UCSD-AML1 (cell line): ENCODE data around the gene CD79A.

Experiments
- DNase-seq: peaks from one replicate; lab custom pipeline; 2025; ENCODE audit not compliant: unreplicated experiment; lab: John Stamatoyannopoulos, UW

Gene CD79A

GRCh38 chr19:41918095-41918494 lies 41.0 kb downstream of the CD79A start:
- DNase-seq, result no peak

- no peak for DNase-seq
Measured at GRCh38 chr19:41918653-41919244, 41.7 kb downstream of the CD79A start.

DNA sequence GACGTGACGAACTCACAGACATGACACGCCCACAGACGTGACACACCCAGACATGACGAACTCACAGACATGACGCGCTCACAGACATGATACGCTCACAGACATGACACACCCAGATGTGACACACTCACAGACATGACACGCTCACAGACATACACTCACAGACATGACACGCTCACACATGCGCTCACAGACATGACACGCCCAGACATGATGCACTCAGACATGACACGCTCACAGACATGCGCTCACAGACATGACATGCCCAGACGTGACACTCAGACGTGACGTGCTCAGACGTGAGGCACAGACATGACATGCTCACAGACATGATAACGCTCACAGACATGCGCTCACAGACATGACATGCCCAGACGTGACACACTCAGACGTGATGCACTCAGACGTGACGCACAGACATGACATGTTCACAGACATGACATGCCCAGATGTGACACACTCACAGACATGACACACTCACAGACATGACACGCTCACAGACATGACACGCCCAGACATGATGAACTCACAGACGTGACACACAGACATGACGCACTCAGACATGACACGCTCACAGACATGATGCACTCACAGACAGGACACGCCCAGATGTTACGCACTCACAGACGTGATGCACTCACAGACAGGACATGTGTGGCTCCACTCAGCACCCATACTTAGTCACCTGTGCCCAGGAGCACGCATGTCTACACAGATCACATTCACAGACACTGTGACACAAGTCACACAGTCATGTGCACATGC lies 43.1 kb downstream of the CD79A start:
- DNase-seq, result no peak

DNA sequence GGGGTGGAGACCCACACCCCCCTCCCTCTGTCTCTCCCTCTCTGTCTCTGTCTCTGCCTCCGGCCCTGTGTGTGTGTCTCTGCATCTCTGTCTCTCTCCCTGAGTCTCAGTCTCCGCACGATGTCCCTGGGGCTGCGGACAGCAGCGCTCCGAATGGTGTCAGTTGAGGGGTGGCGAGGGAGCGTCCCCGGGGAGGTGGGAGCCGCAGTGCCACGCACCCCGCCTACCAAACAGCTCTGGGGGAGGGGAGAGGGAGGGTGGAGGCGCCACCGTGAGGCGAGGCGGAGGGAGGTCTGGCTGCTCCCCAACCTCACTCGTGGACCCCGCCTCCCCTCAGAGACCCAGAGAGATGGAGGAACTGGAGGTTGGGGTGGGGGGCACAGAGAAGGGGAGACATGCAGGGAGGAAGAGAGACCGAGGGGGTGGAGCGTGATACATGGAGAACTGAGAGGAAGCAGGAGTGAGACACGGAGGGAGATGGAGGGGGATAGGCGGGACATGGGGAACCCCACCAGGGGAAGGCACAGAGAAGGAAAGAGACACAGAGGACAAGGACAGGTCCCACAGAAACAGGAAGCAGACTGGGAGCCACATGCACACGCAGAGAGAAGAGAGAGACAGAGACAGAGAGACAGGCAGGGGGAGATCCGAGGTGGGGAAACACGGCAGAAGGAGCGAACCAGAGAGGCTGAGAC lies 44.0 kb downstream of the CD79A start:
- no peak for DNase-seq

DNA sequence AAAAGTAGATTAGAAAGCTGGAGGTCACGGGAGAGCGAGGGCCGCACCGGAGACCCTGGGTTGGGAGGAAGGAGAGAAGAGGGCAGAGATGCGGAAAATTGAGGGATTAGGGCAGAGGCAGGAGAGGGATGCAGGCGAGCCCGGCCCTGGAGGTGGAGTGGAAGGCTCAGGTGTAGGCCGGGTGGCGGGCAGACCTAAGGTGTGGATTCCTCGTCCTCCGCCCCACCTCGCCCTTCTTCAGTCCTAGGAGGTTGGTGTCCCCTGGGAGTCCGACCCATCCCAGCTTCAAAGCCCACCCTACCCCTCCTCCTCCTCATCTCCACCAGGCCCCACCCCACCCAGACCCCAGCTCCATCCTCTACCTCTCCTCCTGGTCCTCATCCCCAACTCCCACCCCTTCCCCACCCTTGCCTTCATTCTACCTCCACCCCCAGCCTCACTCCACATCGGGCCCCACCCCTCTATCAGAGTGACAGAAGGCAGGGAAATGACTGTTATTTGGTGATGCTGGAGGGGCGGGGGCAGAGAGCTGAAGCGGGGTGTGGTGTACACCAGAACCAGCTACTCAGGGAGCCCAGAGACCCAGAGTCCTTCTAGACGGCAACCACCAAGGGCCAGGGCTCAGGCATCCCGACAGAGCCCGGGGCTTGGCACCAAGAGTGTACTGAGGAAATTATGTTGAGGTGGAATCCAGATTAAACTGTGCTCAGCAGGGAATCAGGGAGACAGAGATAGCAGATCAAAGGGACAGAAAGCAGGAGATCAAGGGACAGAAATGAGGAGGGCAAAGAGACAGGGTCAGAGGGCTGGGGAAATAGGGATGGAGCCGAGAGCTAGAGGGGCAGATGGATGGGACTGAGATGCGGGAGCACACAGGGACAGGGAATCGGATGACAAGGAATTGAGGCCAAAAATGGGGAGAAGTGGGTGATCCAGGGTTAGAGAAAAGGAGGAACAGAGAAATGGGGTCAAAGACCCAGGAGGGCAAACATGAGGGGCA lies 44.8 kb downstream of the CD79A start:
- DNase-seq, result no peak

DNA sequence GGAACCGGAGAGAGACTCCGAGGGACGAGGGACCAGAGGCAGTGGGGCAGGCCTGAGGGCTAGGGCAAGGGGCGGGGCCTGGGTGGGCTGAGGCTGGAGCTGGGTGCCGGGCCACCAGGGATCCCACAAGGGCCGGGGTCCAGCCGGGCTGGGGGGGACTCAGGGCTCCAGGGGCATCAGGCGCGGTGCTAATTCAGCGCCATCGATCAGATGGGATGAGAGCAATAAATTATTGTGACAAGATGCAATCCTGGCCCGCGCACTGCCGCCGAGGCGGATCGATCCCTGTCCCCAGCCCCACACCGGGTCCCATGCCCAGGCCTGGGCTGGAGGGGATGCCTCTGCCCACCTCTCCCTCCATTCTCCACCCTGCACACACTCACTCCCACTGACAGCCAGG lies 45.5 kb downstream of the CD79A start:
- no peak for DNase-seq

GRCh38 chr19:41923045-41923788 lies 46.1 kb downstream of the CD79A start:
- DNase-seq, result no peak

GRCh38 chr19:41924151-41925145 lies 47.4 kb downstream of the CD79A start:
- DNase-seq, result no peak

DNA sequence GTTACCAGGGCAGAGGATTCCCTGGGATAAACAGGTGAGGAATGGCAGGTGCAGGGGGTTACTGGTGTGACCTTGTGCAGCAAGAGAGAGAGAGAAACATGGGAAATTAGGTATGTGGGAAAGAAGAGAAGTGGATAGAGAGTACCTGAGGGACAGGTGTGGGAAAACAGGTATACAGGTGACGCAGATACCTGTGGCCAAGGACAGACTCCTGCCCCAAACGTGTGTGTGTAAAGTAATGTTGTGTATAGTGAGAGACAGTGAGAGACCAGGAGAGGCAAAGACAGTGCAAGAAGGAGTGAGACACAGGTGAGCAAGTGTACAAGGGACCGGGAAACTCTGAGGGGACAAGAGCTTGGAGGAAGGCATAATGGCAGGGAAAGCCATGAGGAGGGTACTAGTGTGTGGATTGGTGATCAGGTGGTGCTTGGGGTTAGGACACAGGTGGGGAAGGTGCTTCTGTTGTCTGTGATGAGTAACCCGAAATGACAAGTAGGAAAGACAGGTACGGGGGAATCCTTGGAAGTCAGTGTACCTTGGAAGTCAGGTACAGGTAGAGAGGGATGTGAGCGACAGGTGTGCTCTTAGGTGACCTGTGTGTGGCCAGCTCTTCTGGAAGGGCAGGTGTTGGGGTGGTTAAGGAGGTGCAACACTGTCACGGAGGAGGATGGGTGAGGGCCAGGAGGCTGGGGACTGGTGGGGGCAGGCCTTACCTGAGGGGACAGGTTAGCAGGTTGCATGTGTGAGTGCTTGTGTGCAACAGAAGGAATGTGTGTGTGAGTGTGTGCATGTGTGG lies 48.3 kb downstream of the CD79A start:
- DNase-seq, result no peak

DNA sequence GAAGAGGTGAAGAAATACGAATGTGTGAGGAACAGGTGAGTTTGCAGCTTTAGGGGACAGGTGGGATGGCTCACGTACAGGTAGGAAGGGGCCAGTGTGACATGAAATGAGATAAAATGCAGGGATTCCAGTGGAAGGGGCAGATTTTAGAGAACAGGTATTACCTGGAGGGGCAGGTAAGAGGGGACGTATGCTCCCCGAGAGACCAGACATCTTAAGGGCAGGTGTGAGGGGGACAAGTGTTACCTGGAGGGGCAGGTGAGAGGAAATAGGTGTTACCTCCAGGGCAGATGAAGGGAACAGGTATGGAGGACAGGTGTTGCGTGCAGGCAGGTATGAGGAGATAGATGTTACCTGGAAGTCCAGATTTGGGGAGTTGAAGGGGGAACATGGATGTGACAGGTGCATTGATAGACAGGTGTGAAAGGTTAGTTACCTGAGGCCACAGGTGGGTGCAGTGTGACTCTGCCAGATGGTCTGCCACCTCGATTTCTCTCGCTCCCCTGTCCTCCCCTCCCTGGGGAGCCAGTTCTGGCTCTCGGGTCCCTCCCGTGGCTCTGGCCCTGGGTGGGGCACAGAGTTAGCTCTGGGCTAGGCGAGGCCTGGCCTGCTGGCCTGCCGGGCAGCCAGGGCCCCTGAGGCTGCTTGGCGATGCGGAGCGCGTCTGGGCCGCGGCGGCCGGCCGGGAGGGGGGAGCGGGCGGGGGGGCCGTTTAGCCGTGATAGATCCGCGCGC lies 49.1 kb downstream of the CD79A start:
- no peak for DNase-seq

DNA sequence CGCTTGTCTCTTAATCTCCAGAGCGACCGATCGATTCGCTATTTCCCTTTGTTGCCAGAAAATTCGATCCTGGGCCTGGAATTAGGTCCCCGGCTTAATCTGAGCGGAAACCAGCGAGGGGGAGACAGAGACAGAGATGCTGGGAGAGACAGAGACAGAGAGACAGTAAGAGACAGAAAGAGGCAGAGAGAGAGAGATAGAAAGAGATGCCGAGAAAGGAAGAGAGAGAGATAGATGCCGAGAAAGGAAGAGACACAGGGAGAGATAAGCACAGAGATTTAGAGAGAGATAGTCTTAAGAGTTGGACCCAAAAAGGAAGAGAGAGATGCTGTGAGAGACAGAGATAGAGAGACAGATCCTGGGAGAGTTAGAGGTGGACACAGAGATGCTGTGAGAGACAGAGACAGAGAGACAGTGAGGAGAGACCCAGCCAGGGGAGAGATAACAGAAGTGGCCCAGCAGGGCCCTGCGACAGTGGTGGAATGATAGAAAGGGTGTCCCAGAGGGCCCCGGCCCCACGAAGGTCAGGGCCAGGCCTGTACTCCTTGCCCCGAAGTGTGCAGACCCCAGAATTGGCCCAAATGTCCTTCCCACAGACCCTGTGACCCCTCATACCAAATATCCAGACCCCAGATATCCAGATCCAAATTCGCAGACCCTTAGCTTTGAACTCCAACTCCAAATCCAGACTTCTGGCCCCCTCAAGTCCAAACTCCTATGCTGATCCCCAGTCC lies 49.9 kb downstream of the CD79A start:
- no peak for DNase-seq

DNA sequence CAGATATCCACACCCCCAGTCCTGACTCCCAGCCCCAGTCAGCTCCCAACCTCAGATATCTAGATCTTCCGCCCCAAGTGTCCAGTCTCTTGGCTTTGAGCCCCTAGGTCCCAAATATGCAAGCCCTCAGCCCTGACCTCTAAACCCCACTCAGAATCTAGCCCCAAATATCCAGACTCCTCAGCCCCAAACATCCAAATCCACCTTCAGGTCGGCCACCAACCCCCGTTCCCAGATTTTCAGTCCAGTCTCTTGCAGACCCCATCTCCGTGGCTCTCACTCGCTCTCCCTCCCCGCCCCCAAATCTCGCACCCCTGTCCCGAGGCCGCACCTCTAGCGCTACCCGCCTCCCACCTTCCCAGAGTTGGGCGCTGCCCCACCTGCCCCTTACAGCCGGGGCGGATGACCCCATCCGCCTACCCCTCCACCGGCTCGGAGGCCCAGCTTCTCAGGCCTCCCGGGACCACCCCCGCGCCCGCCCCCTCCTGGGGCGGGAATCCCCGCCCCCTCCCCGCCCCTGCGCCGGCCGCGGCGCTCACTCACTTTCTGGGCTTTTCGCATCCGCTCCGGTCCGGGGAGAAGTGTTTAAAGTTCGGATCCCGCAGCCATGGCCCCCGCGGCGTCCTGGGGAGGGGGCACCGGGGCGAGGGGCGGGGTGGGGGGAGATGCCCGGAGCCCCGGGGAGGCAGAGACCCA lies 50.6 kb downstream of the CD79A start:
- no peak for DNase-seq

DNA sequence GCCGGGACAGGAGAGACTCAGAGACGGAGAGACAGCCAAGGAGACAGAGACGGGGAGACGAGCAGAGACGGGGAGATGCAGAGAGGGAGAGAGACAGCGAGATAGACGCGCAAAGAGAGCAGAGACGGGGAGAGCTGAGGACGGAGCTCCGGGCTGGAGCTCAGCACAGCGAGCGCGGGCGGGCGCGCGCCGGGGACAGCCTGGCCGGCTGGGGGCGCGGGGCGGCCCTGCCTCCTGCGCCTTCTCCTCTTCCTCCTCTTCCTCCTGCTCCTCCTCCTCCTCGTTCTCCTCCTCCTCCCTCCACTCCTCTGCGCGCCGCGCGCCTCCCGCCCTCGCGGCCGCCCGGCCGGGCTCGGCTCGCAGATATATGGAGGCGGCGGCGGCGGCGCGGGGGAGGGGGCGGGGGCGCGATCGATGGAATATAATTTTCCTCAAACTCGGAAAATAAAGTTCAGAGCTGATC lies 51.2 kb downstream of the CD79A start, which contains the start of gene ERFL:
TSS of gene ERFL (minus strand) at position 229 of the 463 bp plus-strand sequence. CDS start 15,530 bp downstream, outside the sequence.
- DNase-seq, result peak; percentile 46

DNA sequence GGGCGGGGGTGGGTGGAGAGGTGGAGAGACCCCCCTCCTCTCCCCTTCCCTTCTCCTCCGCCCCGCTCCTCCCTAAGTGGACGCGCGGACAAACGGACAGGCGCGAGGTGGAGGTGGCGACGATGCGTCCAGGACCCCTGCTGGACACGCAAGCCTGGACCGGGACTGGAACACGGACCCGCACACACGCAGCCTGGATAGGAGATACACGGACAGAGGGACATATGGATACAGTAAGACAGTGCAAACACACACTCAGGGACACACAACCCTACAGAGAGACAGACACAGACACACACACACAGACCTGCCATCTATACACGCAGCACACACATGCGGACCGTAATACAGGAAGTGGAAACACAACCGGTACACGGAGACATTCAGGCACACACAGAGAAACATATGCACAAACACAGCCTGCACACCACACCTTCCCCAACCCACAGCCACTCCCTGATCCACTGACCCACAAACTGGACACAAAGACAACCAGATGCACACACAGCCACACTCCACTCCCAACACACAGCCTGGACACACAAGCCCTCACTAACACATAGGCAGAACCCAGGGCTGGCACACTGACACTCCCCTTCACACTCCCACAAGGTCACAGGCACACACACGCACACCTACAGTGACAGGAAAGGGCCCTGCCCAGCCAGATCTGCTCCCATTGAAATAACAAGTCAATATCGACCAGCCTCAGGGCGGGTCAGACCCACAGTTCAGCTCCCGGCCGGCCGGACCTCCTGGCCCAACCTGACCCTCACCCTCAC lies 51.9 kb downstream of the CD79A start:
- no peak for DNase-seq

GRCh38 chr19:41929536-41930071 lies 52.5 kb downstream of the CD79A start:
- no peak for DNase-seq
